HG03103 (cell line): ENCODE measurements around the gene CD300LF.

ENCODE experiments used
- ATAC-seq: cut with Tn5 transposase; IDR thresholded peaks from one replicate; pipeline ENCODE4 v1.9.1; 2021; ENCODE audit warnings: low read depth; ENCODE audit not compliant: unreplicated experiment

CD300LF gene

DNA sequence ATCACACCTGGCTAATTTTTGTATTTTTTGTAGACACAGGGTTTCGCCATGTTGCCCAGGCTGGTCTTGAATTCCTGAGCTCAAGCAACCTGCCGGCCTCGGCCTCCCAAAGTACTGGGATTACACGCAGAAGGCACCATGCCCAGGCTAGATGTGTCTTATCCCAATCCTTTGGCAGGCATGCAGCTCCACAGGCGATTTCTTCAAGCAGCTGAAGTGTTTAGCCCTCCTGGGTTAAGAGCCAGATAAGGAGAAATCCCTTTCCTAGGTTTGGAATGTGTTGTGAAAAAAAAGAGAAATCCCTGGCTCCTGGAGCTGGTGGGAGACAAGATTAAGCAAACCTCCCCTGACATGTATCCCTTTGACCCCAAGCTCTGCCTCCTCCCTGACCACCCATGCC is 33.7 kb upstream of the CD300LF start:
- ATAC-seq = no peak

DNA sequence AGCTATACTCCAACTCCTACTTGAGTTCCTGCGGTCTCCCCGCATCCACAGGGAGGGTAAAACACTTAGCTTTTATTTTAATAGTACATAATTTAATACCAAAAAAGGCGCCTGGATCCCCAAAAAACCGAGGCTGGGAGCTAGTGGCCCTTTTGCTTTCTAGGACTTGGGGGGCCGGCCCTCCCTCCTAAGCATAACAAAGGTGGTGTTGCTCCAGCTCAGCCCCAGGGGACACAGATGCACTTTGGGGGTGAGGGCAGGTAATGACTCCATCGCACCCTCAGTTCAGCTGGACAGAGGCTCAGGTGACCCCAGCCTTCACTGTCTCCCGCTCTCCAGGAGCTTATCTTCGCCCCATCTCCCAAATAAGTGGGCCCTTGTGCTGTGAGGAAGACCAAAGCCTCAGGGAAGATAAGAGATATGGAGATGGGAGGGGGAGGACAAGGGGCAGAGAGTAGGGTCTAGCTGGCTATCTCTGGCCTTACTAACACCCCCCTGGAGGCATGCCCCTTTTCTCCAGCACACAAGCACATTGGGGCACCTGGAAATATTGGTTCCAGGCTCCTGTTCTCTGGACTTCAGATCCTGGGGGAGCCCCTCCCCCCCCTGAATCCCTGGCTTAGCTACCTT is 32.9 kb upstream of the CD300LF start:
- ATAC-seq = no peak

DNA sequence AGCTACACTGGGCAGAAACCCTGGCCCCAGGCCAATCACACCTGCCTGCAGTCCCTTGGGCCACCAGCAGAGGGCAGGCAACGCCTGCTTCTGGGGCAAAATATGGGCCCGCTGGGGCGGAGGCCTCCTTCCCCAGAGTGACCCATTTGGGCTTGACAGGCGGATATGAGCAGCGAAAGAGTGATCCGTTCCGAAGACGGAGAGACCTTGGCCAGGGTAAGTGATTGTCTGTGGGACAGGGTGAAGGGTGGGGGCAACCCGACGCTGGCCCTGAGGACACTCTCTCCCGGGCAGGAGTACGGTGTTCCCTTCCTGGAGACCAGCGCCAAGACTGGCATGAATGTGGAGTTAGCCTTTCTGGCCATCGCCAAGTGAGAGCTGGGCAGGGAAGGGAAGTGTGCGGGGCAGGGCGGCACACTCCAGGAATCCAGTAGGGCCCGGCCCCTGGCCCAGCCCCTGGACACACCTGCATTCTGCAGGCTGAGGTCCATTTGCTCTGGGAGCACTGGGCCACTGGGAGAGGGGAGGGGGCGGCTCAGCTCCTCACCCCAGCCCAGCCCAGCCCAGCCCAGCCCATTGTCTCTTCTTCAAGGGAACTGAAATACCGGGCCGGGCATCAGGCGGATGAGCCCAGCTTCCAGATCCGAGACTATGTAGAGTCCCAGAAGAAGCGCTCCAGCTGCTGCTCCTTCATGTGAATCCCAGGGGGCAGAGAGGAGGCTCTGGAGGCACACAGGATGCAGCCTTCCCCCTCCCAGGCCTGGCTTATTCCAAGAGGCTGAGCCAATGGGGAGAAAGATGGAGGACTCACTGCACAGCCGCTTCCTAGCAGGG is 32.2 kb upstream of the CD300LF start:
- no peak for ATAC-seq

DNA sequence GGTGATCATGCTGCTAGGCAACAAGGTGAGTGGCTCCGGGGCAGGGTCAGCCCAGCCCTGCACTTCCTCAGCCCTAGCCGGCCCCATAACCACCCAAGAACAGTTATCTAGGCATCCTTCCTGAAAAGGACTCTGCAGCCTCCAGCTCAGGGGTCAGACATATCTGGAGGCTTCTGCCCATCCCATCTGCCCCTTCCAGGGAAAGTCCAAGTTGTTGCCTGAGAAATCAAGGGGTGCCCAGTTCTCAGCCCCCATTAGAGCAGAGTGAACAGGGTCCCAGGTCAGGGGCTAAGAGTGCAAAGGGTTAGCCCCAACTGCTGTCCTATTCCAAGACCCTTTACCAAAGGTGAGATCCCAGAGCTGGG is 31.6 kb upstream of the CD300LF start:
- no peak for ATAC-seq

DNA sequence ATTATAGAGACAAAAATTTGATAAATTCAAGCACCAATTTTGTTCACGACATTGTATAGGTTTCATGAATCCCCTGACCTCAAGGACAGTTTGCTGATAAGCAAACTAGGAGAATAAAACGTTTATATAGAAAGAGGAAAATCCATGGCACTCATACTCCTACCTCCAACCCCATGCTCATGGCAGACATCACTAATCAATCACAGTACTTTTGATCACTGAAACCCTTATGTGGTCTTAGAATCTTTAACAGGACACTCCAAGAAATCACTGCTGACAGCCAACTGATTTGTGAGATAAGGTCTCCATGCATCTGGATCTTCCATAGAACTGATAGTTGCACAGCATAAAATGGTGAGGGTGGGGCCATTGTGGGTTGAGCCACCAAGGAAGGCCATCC is 31.0 kb upstream of the CD300LF start:
- no peak for ATAC-seq

DNA sequence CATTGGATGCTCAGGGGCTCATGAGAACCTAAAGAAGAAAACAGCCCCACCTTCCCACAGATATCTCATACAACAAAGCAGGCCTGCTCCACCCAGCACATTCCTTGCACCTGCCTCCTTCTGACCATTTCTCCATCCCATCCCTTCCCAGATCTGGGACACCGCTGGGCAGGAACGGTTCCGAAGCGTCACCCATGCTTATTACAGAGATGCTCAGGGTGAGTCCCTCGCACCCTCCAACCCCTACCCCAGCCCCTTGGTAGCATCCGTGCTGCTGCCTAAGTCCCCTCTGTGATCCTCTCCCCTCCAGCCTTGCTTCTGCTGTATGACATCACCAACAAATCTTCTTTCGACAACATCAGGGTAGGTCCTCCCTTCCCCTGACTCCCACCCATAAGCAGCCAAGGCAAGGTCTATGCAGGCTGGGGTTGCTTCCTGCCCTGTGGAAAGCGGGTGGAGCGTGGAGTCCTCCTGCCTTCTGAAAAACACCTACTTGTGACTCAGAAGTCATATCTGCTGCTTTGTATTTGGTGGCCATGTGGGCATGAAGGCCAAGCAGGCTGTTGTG is 30.3 kb upstream of the CD300LF start:
- no peak for ATAC-seq

DNA sequence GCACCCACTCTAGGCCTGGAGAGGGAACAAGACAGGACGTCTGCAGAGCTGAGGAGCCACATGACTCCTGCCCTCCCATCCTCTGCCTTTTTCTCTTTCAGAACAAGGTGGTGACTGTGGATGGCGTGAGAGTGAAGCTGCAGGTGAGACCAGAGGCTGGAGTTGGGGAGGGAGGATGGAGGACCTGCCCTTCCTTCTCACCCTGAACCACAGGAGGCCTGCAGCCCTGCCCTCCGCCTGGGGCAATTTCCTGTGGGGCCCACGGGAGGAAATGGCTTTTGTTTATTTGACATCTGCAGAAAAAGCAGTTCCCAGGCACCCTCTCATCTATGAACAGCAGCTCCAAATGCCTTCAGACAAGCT is 29.4 kb upstream of the CD300LF start:
- no peak for ATAC-seq

DNA sequence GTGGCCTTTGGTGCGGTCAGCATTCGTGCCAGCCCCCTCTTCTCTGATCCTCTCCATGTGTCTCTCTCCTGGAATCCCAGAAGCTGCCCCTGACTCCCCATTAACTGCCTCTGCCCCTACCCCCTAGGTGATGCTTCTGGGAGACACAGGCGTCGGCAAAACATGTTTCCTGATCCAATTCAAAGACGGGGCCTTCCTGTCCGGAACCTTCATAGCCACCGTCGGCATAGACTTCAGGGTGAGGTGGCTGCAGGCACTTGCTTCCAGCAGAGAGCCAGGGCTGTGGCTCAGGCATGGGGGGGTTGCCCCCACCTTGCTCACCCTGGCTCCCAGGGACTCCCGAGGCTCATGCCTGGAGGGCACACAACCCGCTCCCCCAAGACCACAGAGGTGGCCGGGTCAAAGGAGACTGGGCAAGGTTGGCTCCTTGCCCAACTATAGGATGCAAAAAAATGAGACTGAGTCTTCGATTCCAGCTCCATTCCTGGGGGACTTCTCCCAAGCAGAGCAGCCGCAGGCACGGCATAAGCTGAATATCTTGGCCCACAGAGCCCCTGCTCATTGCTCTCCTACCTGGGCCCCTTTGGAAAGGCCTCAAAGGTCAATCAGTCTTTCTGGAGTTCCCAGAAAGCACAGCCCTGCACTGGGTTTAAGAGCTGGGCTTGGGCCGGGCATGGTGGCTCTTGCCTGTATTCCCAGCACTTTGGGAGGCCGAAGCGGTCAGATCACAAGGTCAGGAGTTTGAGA is 28.1 kb upstream of the CD300LF start:
- ATAC-seq = no peak

DNA sequence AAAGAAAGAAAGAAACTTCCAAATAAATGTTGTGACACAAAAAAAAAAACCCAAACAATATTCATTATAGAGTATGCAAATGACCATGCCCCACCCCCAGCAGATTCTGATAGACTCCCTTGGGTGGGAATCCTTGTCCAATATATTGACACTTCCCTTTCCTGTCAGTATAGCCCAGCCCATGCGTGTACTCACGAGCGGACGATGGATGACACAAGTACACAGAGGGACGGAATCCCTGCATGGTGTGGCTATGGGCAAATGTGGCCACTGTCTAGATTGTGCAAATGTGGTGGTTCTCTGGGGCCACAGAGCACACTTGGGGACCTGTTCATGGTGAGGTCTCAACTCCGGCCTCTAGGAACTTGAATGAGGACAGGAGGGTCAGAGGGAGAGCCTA is 27.4 kb upstream of the CD300LF start:
- no peak for ATAC-seq

DNA sequence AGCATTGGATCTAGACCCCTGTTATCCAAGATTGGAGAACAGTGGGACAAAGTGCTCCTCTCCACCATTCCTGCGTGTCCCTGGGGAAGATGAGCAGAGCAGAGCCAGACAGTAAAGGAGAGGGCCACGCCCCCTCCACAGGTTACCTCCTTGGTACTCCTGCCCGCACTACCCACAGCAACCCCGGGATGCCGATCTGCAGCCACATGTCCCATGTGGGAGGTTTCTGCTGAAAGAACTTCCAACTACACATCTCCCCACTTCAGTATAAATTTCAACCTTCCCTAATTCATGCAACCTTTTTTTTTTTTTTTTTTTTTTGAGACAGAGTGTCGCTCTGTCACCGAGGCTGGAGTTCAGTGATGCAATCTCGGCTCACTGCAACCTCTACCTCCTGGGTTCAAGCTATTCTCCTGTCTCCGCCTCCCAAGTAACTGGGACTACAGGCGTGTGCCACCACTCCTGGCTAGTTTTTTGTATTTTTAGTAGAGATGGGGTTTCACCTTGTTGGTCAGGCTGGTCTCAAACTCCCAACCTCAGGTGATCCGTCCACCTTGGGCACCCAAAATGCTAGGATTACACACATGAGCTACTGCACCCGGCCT is 26.6 kb upstream of the CD300LF start:
- no peak for ATAC-seq

DNA sequence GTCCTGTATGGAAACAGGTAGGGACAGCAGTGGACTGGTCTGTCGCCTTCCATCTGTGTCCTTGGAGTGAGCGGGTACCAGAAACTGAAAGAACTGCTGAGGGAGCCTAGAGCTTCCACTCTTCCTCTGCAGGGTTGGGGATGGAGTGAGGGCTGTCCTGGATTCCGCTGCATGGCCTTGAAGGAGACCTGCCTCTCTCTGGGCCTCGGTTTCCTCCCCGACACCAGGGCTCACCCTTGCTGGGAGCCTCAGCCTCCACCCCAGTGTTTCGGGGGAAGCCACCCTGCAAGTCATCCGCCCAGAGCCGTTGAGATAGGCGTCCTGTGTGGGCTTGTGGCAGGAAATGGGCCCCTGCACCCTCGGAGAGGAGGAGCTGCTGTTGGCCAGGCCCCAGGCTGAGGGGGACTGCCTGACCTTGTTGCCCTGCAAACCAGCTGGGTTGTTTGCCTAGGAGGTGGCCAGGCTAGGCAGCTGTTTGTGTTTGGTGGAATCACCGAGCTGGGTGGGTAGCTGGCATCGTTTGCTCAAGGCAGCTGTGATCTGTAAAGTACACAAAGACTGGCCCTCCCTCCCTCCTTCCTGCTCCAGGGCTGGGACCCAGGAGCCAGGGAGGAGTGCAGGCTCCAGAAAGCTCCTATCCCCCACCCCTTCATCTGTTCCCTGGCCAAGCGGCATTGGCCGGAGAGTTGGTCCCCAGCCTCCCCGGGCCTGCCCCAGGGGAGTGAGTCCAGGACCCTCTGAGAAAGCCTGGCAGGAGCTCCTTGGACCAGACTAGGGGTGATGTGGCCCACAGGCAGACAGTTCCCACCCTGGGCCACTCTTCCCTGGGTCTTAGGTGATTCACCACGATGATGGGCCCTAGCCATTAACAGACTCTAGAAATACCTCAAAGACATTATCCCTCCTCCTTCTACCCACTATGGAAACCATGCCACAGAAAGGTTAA is 25.6 kb upstream of the CD300LF start:
- no peak for ATAC-seq

DNA sequence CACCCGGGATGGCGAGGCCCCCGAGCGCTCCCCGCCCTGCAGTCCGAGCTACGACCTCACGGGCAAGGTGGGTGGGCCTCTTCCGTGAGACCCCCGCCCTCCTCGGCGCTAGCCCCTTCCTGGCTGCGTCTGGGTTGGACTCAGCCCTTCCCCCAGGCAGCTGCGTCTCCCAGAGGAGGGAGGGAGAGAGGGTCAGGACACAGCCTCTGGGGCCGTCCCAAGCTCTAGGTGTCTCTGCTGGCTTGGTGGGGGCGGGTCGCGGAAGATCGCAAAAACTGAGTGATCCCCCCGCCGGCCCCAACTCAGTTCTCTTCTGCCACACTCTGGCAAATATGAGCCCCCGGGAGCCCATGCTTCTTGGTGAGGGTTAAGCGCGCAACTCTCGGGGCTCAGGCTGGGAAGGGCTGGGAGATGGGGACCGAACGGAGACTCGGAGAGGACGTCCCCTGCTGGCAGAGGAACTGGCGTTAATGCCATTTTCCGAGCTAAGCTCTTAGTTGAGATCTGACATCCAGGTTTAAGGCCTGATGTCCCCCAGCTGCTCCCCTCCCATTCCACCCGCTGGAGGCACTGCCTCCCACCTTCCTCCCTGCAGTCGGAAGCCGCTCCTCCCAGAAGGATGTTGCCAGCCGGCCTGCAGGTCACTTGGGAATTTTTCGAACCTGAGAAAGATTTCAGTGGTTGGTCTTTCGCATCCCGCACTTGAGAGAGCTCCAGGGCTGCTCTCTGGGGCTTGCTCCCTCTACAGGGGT is 24.8 kb upstream of the CD300LF start:
- ATAC-seq = no peak

DNA sequence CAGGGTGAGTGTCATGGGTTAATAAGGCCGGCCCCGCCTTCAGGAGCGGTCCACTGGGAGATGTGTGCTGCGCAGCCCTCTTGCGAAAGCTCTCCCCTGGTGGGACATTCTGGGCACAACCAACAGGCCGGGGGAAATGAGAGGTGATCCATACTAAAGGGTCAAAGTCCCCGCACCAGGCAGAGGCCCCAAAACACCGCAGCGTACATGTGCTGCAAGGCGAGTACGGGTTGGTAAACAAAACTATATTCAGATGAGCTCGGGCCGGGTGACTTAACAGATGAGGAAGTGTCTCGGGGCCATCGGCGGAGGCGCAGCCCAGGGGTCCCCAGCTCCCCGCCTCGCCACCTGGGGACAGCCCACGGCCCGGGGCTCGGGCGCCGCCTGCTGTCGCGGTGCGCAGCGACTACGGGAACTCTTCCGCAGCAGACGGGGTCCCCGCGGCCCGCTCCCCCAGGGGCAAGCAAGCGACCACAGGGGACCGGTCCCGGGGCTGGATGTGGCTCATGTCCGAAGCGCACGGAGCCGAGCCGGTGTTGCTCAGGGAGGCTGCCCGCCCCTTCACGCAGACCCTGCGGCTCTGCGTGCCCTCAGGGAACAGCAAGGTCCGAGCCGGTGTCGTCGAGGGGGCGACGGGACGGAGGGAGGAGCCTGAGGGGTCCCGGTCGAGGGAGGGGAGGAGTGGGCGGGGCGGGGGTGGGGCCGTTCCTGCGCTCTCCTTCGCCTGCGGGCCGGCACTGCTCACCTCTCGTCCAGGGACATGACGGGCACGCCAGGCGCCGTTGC is 24.0 kb upstream of the CD300LF start, which contains the start of gene RAB37:
Gene RAB37, plus strand, starts transcription at position 744 of the 786 bp plus-strand sequence. Its CDS starts 17 bp downstream, at position 761.
- ATAC-seq = no peak

DNA sequence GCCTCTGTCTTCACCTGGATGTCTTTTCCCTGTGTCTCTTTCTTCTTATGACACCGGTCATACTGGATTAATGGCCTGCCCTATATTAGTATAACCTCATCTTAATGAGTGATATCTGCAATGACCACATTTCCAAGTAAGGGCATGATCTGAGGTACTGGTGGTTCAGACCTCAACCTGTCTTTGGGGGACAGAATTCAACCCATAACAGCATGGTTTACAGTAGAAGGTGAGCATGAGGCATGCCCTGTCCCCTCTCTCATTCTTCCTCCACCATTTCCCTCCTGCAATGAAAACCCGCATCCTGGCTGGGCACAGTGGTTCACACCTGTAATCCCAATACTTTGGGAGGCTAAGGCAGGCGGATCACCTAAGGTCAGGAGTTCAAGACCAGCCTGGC is 21.5 kb upstream of the CD300LF start:
- no peak for ATAC-seq

DNA sequence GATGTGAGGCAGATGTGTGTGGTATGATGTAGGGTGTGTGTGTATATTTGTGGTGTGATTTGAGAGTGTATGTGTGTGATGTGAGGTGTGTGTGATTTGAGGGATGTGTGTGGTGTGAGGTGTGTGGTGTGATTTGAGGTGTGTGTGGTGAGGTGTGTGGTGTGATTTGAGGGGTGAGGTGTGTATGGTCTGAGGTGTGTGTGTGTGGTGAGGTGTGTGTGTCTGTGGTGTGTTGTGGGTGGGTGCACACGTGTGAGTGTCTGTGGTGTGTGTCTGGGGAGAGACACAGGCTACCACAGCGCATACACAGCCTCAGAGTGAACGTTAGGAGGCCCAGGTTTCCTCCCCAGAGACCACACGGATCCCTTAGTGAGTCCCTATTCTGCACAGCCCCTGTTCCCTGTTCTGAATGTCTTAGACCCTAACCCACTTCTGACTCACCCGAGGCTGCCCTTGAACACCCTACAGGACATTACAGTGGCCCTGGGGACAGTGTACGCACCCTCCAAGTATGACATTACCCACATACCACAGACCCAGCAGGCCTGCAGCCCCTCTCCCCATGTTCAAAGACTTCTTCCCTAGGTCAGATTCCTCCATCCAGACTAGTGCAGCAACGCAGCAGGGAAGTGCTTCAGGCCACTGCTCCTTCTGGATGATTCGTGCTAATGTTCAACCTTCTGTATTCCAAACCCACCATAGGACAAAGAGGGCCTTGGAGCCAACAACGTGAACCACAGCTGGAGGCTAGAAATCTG is 20.8 kb upstream of the CD300LF start:
- no peak for ATAC-seq

DNA sequence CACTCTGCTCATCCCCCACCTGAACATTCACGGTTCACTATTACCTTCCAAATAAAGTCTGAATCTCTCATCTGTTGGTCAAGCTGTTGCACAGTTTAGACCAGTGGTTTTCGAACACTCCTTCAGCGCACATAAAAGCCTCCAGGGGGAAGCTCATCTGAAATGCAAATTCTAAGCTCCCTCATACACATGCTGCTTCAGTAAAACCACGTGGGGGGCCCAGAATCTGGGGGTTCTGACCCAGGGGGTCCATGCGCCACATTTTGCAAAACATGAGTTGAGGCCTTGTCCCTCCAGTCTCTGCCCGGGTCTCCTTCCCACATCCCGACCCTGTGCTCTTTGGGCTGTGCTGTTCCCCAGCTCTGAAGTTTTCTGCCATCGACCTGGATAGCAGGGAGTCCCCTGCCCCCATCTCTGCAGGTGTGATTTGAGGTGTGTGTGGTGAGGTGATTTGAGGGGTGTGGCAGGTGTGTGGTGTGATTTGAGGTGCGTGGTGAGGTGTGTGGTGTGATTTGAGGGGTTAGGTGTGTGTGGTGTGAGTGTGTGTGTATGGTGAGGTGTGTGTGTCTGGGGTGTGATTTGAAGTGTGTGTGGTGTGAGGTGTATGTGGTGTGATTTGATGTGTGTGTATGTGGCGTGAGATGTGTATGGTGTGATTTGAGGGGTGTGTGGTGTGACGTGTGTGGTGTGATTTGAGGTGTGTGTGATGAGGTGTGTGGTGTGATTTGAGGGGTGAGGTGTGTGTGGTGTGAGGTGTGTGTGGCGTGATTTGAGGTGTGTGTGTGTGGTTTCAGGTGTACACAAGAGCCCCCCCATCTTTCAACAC is 19.5 kb upstream of the CD300LF start:
- no peak for ATAC-seq

DNA sequence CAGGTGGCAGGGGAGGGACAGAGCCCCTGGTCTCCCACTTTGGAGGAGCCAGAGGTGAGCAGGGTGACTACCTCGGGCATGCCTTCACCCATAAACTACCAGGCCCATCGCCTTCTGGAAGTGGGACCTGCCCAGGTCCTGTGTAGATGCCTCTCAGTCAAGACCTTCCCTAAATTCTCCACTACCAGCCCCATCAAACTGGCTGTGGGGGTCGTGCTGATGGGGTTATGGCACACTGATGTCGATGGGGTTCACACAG is 18.6 kb upstream of the CD300LF start:
- no peak for ATAC-seq
